VCaP (cell line): ENCODE results near the gene ACSL3.
A peak's percentile ranks its signal among the peaks of the same experiment; 100 is the strongest.

Experiments
- H3K27ac ChIP-seq: fragments of 450-650 bp; 2 replicates; pipeline ENCODE4 v1.5.1; 2017
- TF ChIP-seq, protein P1 (sequence below): fragments of 450-650 bp; conservative IDR thresholded peaks from 2 replicates; pipeline ENCODE4 v1.5.1; 2017; ENCODE audit warnings: mild to moderate bottlenecking, moderate library complexity

Gene ACSL3

DNA sequence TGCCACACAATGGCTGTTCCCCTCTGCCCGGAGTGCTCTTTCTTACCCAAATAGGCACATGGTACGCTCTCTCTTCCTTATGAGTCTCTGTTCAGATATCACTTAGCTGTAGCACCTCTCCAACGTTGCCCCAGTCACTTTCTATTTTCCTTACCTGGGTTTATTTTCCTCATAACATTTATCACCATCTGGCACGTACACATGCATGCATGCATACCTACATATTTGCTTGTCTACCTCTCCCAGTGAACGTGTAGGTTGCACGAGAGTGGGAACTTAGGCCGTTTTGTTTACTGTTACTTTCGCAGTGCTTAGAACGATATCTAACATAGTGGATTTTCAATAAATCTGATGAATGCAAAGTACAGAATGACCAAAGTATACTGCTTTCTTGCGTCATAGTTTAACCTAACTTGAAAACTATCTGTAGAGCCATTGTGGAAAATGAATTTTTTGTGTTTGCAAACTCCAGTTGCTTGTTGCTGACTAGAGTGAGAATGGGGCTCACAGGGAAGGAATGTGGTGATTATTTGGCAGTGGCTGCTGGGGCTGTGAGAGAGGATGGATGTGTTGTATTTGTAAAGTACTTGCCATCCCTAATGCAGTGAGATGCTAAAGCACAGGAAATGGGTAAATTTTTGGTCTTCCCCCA, 47.1 kb downstream of the ACSL3 start:
- H3K27ac ChIP-seq = no peak overlapping the region
- TF ChIP-seq, protein P1, sequence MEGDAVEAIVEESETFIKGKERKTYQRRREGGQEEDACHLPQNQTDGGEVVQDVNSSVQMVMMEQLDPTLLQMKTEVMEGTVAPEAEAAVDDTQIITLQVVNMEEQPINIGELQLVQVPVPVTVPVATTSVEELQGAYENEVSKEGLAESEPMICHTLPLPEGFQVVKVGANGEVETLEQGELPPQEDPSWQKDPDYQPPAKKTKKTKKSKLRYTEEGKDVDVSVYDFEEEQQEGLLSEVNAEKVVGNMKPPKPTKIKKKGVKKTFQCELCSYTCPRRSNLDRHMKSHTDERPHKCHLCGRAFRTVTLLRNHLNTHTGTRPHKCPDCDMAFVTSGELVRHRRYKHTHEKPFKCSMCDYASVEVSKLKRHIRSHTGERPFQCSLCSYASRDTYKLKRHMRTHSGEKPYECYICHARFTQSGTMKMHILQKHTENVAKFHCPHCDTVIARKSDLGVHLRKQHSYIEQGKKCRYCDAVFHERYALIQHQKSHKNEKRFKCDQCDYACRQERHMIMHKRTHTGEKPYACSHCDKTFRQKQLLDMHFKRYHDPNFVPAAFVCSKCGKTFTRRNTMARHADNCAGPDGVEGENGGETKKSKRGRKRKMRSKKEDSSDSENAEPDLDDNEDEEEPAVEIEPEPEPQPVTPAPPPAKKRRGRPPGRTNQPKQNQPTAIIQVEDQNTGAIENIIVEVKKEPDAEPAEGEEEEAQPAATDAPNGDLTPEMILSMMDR = no peak

DNA sequence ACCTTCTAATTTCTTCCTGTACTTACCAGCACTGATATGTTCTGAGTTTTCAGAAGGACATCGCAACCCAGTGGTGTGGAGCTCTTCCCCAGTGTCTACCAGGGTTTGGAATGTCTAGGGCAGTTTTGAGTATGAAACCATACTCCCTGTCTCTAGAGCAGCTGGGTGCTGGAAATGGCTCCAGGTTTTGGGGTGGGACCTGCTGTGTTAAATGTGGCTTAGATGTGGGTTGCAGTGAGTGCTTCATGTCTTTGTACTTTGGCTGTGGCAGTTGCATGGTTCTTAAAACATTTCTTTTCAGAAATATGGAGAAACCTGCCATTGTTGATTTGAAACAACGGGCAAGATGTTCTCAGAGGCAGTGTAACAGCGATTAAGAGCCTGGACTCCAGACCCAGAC, 48.5 kb downstream of the ACSL3 start:
- no peak overlapping the region for H3K27ac ChIP-seq
- TF ChIP-seq, protein P1 = no peak

DNA sequence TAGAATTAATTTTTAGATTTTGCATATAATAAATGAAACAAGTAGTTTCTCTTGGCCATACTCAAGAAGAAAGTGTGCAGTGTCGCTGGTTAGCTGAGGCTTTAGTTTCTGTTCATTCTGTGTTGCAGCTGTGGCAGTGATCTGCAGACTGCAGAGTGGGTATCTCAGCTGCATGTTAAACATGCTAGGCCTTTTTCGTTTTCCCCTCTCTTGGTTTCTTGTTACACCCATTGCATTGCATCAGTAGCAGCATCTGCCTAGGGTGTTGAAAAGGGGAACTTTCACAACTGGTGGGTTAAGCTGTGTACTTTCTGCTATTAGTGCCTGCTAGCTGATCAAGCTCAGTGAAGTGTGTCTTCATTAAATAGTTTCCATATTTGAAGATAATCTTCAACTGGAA, 51.3 kb downstream of the ACSL3 start:
- TF ChIP-seq, protein P1 = no peak
- 0 out of 2 replicates have a peak overlapping the region, but pooled peaks have one; percentile 0 for H3K27ac ChIP-seq

DNA sequence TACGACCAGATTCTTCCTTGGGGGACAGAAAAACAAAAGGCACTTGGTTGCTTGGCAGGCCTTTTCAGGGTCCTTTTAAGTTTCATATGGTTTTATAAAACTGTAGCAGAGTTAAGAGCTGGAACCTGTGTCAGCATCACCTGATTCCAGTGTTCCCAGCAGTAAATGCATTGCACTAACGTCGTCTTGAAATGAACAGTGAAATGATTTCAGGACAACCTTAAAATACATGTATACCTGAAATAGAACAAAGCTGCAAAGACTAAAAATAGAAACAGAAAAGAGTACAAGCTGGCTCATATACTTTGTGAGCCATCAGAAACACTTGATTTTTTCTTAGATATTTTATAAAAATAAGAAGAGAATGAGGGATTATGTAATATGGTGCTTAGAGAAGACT, 51.9 kb downstream of the ACSL3 start:
- H3K27ac ChIP-seq = no peak overlapping the region
- TF ChIP-seq, protein P1 = no peak

DNA sequence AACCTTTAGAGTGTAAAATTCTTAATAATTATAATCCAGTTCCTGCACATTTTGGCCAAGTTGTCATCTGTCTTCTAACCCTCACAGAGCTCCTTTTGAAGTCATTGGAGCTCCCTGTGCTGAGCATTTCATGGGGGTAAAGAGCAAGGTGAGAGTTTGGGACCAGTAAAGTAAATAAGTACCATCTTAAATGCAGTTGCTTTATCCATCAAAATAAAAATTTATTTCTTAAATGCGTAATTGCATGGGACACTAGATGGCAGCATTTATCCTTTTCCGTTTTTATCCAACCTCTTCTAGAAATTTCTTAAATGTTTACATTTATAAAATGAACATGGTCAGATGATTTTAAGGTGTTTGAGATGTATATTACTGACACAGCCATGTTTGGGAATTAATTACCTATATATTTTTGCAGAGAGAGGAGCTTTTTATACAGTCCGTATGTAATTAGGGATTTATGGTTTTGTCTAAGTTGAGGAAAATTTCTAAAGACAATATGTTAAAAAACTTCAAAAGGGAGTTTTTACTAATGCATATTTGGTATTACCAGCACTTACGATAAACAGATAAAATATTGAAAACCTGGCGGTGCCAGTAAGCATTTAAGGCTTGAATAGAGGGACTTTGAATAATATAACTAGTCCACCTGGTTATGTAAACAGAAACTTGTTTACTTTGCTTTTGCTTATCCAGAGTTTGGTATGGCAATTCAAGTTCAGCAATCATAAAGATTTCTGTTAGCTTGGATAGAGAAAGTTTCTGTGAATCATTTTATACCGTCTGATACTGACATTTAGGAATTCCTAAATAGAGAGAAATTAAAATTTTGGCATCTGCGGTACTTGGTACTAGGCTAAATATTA, 54.5 kb downstream of the ACSL3 start:
- H3K27ac ChIP-seq = peak overlapping the region; percentile 61
- TF ChIP-seq, protein P1 = peak; percentile 81

DNA sequence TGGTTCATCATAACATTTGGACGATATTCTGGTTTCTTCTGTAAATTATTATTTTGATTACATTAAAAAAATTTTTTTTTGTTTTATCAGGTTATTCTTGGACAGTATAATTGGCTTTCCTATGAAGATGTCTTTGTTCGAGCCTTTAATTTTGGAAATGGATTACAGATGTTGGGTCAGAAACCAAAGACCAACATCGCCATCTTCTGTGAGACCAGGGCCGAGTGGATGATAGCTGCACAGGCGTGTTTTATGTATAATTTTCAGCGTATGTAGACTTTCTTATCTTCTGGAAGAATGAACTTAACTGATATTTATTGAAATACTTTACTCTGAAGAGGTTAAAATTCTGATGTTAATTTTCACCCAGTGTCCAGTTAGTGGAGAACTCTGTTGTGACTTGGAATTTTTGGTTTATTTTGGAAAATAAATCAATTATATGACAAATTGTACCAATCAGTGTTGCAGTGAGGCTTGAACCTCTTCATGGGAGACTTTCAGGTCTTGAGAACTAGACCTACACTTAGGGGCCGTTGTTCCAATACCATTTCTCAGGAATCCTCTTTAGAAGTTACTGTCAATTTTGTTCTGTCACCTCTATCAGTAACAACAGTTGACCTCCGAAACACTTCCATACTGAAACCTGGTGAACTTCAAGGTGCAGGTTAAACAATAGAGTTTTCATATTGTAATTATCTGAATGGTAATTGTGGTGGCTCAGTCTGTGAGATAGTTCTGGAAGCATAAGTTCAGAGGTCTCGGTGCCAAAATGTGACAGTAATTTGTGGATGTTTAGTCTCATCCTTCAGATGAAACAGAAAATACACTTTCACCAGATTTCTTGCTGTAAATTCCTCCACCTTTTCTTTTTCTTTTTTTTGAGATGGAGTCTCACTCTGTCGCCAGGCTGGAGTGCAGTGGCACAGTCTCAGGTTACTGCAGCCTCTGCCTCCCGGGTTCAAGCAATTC, 55.7 kb downstream of the ACSL3 start:
- TF ChIP-seq, protein P1 = no peak
- peak overlapping the region; percentile 61 for H3K27ac ChIP-seq

DNA sequence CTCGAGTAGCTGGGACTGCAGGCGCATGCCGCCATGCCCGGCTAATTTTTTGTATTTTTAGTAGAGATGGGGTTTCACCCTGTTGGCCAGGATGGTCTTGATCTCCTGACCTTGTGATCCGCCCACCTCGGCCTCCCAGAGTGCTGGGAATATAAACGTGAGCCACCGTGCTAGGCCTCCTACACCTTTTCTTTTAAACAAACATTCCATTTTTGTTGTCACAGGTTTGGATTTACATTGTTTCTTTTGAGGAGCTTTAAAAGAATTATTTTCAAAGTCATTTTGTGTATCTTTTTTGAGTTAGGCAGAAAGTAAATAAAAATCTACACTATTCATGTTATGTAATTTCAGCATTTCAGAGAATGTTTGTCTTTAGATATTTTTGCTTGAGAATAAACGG, 56.4 kb downstream of the ACSL3 start:
- H3K27ac ChIP-seq = peak overlapping the region; percentile 61; the same call in 1 of the 2 replicates
